ENCODE measurements around the gene ADGRD1. TPM values are rescaled to one million over a fixed set of nuclear protein-coding genes. Genes with fewer than 3 reads are reported as not detected.

The ADGRD1 gene
- total RNA-seq, 6 experiments from 2014 or later = not detected

GRCh38 chr12:131047789-131048610 lies 94.3 kb downstream of the ADGRD1 start:
- H3K4me1 Mint-ChIP-seq (ENCODE audit: low read depth) = no peaks in the 10 kb centered on the region
- no peak overlapping the region for H3K4me3 Mint-ChIP-seq
- DNase-seq = no peak
- no peak overlapping the region for H3K27ac Mint-ChIP-seq
- peaks cover 8% of the 10 kb centered on the region; the same call in 1 of the 2 replicates for H3K36me3 Mint-ChIP-seq (ENCODE audit: low read depth)
- H3K9me3 Mint-ChIP-seq = peaks cover 45% of the 10 kb centered on the region
- H3K27me3 Mint-ChIP-seq (ENCODE audit: insufficient read depth) = no peaks in the 10 kb centered on the region
- TF ChIP-seq CTCF (IDR thresholded peaks at IDR 0.05) = no peak

- Mint-ChIP-seq H3K4me3 (no peak overlapping the region), H3K4me1 (ENCODE audit: low read depth) (no peaks in the 10 kb centered on the region), H3K27me3 (ENCODE audit: insufficient read depth) (no peaks in the 10 kb centered on the region), H3K27ac (no peak overlapping the region), H3K36me3 (ENCODE audit: low read depth) (peaks cover 8% of the 10 kb centered on the region; the same call in 1 of the 2 replicates), H3K9me3 (peaks cover 49% of the 10 kb centered on the region)
- no peak for DNase-seq
- TF ChIP-seq CTCF (IDR thresholded peaks at IDR 0.05) = no peak
These were observed 94.9 kb downstream of the ADGRD1 start for GRCh38 chr12:131048611-131048990.

GRCh38 chr12:131049002-131049401 lies 95.3 kb downstream of the ADGRD1 start:
- Mint-ChIP-seq H3K36me3 (ENCODE audit: low read depth) (peaks cover 7% of the 10 kb centered on the region; the same call in 1 of the 2 replicates), H3K27ac (no peak overlapping the region), H3K9me3 (peaks cover 50% of the 10 kb centered on the region), H3K4me3 (no peak overlapping the region), H3K4me1 (ENCODE audit: low read depth) (no peaks in the 10 kb centered on the region), H3K27me3 (ENCODE audit: insufficient read depth) (no peaks in the 10 kb centered on the region)
- no peak for TF ChIP-seq CTCF (IDR thresholded peaks at IDR 0.05)
- DNase-seq = no peak

GRCh38 chr12:131049549-131050339 lies 96.0 kb downstream of the ADGRD1 start:
- Mint-ChIP-seq H3K27me3 (ENCODE audit: insufficient read depth) (no peaks in the 10 kb centered on the region), H3K4me3 (no peak overlapping the region), H3K9me3 (peaks cover 50% of the 10 kb centered on the region), H3K27ac (no peak overlapping the region), H3K4me1 (ENCODE audit: low read depth) (no peaks in the 10 kb centered on the region), H3K36me3 (ENCODE audit: low read depth) (peaks cover 6% of the 10 kb centered on the region)
- no peak for DNase-seq
- no peak for TF ChIP-seq CTCF (IDR thresholded peaks at IDR 0.05)

GRCh38 chr12:131050463-131051154 lies 96.9 kb downstream of the ADGRD1 start:
- Mint-ChIP-seq H3K4me1 (ENCODE audit: low read depth) (no peaks in the 10 kb centered on the region), H3K9me3 (peaks cover 57% of the 10 kb centered on the region), H3K27me3 (ENCODE audit: insufficient read depth) (no peaks in the 10 kb centered on the region), H3K27ac (no peak overlapping the region), H3K36me3 (ENCODE audit: low read depth) (peaks cover 10% of the 10 kb centered on the region), H3K4me3 (no peak overlapping the region)
- no peak for DNase-seq
- TF ChIP-seq CTCF (IDR thresholded peaks at IDR 0.05) = no peak
